ENCODE data around the gene TRAPPC4.
"Not testable (repeated sequence)": the region's sequence is repeated elsewhere in the genome, so short reads cannot be mapped to it uniquely, and the experiment has no call there.

The TRAPPC4 gene

DNA sequence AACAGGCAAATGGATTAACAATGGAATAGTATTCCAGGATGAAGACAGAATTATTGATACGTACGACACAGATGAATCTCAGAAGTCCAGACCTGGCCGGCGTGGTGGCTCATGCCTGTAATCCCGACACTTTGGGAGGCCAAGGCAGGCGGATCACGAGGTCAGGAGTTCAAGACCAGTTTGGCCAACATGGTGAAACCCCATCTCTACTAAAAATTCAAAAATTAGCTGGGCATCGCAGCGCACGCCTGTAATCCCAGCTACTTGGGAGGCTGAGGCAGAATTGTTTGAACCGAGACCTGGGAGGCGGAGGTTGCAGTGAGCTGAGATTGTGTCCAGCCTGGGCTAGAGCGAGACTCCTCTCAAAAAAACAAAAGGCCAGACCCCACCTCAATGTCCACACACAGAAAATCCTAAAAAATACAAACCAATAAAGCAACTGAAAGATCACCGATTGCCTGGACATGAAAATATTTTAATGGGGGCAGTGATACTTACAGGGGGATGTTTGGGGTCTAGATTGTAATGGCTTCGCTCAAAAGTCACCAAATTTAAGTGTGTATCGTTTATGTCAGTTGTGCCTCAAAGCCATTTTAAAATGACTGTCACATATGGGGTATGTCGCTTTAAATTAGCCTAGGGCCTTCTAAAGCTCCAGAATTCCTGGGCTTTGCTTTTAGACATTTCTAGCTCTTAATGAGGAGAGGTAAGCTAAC, 4.2 kb upstream of the TRAPPC4 start:
- no peak for DNase-seq

DNA sequence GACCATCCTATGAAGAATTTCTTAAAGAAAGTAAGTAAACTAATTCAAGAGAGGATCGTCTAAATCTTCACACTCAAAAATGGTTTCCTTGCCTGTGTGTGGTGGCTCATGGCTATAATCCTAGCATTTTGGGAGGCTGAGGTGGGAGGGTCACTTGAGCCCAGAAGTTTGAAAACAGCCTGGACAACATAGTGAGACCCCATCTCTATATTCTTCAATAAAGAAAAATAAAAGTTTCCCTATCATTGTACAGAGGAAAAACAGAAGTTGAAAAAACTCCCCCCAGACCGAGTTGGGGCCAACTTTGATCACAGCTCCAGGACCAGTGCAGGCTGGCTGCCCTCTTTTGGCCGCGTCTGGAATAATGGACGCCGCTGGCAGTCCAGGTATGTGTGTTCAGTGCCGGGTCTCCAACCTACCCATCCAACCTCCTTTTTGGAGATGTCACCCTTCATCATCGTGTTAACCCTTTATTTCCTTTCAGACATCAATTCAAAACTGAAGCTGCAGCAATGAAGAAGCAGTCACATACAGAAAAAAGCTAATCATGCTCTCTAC, 3.4 kb upstream of the TRAPPC4 start:
- DNase-seq: no peak

DNA sequence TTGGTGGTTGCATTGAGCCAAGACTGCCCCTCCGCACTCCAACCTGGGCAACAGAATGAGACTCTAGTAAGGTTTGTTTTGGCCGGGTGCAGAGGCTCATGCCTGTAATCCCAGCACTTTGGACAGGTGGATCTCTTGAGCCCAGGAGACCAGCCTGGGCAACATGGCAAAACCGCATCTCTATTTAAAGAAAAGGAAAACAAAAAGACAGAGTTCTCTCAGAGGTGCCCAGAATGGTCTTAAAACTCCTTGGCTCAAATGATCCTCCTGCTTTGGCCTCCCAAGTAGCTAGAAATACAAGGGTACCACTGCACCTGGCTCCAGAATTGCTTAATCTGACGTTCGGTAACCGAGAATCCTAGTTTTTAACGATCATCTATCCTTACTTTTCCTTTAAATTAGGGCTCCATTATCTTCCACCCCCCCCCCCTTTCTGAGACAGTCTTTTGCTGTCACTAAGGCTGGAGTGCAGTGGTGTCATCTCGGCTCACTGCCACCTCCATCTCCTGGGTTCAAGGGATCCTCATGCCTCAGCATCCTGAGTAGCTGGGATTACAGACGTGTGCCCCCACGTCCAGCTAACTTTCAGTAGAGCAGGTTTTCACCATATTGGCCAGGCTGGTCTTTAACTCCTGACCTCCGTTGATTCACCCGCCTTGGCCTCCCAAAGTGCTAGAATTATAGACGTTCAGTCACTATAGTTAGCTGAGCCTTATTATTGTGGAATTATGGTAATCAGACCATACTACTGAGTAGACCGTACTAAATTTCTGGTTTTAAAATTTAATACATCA, 2.2 kb upstream of the TRAPPC4 start:
- DNase-seq: no peak

DNA sequence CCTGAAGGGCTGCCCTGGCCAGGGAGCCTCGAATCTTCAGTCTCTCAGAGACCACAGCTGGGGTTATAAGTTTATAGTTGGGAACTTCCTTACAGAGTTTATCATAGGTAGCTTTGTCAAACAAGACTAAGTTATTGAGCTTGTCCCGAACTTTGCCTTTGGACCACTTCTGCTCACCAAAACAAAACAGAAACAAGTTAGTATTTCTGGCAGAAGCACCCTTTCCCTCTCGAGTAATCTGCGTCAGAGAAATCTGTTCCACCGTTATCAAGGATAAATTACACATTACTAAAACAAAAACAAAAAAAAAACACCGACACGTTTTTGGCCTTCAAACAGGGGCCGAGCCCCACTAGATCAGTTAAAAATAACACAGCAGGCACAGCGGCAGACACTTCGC, 1.2 kb upstream of the TRAPPC4 start:
- not testable (repeated sequence) for DNase-seq

DNA sequence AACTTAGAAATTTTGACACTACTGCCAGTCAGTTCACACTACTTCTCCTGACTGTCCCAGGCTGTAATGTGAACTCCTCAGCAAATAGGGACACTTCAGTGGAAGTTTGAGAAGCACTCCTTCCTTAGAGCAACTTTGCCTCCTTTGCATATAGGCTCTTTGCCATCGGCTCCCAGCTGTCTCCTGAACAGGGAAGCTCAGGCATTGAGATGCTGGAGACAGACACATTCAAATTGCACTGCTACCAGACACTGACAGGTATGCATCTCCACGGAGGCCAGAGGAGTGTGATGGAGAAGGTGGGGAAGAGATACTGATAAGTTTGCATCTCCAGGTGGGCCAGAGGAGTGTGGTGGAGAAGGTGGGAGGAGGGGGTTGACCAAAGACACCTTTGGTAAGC, 1.4 kb downstream of the TRAPPC4 start:
- no peak for DNase-seq

DNA sequence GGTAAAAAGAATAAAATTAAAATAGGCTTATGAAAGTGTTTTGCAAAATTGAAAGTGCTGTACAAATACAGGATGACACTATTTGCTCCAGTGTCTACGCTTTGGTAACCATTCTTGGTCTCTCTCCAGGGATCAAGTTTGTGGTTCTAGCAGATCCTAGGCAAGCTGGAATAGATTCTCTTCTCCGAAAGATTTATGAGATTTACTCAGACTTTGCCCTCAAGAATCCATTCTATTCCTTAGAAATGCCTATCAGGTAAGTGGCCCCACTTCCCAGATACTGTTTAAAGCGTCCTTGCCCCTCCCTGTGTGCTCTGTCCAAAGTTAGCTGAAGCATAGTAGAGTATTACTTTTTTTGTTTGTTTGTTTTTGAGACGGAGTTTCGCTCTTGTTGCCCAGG, 3.1 kb downstream of the TRAPPC4 start:
- DNase-seq: no peak

DNA sequence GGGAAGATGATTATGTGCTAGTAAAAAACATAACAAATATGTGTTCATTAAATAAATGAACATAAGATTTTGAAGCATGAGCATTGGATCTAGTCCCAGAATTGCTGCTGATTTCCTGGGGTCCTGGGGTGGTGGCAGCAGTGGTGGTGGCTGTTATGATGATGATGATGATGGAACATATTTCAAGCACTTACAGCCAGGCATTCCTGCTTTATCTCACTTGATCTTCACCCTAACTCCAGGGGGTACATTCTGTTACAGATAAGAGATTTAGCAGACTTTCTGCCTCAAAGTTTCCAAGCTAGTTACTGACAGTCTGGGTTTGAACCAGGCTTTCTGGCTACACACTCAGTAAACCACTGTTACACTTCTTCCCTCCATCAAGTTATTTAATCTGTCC, 5.2 kb downstream of the TRAPPC4 start:
- DNase-seq: no peak

DNA sequence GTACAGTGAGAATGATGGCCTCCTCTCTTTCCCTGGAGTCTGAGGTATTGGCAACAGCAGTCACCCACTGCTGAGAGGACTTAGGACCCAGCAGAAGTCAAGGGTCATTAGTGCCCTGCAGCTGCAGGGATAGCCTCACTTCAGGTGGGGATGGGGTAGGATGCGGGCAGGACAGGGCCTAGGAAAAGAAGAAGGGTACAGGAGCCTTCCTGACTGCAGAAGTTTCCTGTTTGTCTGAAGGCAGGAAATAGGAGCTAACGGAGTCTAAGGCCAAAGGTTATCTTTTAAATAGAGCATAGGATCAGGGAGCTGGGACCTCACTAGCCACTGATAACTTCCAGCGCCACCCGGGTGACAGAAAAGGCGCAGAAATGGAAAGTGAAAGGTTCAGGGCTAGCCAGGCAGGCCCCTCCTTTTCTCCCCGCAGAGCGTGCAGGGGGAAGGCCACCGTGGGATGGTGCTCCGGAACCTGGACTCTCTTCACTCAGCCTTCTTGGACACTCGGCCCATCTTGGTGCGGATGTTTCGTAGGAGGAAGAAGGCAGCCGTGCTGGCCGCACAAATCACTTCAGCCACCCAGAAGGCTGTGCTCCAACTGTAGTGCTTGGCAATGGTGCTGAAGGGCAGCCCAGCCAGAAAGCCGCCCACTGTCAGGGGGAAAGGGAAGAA, 6.0 kb downstream of the TRAPPC4 start:
- no peak for DNase-seq

DNA sequence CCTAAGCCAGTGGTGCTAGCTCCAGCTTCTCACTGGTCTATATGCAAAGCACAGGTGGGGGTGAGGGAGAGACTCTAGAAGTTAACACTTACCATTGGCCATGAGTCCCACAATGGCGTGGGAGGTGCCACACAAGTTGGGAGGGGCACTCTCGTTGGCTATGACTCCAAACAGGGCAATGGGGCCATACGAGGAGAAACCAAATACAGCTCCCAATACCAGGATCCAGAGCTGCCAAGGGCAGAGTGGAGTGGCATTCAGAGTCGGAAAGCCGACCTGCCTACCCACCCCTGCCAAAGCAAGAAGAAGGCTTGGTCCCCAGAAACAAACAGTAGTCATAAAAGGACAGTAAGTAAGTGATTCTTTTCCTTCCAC, 6.5 kb downstream of the TRAPPC4 start:
- DNase-seq: no peak

DNA sequence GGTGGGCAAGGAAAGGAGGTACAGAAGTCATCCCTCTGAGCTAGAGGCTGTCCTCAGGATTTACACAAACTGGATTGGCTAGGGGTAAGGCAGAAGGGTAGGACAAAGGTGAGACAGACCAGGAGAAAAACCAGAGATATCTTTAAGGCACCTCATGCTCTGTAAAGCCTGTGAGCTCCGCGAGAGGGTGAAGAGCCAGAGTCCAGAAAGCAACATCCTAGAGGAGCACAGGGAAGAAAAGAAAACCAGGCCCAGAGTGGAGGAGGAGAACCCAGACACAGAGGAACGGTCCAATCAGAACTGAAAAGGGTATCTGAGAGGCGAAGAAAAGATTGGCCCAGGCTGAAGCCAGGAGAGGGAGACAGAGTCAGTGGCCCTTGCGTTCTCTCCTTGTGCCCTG, 7.0 kb downstream of the TRAPPC4 start:
- no peak for DNase-seq

DNA sequence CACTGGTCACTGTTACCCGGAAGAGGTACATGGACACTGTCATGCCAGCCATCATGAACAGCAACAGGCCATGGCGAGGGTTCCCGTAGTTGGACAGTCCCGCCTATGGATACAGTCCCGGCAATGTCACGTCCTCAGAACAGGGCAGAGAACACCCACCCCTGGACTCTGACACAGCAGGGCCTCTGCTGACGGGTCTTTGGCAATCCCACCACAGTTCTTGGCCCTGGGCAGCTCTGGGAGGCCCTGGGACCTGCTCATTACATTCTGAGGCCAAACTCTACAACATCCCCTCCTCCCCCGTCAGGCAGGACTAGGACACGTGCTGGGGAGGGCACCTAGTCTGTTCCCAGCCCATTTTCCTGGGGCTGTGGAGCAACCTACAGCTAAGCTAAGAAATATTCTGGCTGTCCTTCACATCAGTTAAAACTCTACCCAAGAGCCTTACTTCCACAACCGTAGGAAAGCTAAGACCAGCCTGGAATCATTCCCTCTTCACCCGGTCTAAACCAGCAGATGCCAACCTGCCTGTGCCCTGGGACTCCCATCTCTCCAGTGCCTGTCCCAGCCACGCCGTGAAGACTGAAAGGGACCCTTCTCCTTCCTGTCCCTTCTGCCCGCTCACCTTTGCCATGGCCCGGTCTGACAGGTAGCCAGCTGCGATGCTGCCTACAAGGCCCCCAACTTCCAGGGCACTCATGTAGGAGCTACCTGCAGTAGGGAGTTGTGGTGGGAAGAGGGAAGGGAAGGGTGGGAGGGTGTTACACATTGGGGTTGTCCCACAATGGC, 7.6 kb downstream of the TRAPPC4 start:
- DNase-seq: no peak

DNA sequence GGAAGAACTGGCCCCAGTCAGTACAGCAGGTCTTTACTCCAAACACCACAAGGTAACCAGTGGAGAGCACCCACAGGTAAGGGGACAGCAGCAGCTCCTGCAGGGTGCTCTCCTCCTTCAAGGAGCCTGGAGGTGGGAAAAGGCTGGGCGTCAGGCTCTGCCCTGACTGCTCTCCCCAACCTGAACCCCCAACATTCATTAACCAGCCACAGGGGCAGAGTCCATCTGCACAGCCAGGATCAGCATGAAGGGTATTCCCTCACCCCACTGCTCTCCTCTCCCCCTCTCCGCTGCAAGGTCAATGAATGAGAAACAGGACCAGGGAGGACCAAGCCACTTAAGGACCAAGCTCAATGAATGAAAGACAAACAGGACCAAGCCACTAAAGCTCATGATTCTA, 8.4 kb downstream of the TRAPPC4 start:
- DNase-seq: no peak

DNA sequence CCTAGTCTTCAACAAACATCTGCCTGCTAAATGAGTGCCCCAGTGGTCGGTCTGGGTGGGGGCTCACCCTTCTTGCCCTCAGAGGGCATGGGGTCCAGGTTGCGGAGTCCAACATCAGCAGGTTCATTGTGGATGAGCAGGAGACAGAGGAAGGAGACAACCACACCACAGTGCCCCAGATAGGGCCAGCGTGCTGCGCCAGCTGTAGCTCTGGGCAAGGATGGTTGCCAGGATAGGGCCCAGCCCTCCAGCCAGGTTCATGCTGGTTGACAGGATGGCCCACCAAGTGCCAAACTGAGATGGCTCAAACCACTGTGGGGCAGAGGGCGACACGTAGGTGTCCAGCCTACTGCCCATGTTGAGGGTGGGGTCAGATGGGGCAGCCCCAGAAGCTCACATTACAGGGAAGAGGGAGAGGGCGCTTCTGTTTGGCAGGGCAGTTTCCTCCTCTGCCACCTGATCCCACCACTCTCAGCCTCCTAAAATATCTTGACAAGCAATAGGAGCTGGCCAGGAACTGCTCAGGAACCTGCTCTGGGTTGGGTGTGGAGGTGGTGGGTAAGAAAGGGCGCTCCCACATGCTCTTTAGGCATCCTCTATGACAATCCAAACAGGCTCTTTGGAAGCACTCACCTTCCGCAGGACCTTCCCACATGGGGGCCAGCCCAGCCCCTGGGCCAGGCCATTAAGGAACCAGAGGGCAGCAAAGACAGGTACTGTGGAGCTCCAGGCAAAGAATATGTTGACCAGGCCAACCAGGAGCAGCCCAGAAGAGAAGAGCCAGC, 9.2 kb downstream of the TRAPPC4 start:
- DNase-seq: no peak

DNA sequence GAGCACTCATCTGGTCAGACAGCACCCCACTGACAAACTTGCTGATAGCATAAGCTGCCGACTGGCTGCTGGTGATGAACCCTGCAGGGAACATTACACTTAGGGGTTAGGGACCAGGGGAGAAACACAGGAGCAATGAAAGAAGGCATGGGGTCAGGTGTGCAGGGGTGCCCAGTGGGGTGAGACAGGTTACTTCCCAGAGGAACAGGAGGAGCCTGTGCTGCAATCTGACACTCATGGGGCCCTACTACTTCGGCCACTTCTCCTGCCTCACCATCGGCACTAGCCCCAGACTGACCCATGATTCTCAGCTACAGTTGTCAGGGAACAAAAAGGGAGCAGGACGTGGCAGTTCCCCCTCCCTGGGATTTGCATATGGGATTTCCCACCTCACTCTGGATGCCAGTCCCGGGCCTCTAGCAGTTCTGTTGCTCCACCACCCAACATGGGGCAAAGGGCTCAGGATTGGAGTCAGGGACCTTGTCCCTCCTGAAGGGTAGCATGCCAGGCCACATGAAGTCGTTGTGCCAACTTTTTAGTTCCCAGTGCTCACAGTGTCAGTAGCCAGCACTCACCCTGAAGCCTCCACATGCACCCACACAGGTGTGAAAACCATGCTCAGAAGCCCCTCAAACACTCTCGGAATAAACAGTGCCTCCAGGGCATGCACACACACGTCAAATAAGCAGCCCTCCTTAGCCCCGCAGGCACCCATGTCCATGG, 9.9 kb downstream of the TRAPPC4 start:
- DNase-seq: no peak

DNA sequence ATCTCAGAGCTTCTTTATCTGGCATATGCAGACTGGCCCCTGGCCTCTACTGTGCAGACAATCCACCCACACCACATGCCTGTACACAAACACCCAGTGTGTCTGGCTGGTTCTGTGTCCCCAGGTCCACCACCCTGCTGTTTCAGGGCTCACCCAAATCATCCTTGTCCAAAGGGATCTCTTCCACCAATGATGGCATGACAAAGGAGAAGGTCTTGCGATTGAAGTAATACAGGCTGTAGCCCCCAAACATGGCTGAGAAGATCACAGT, 10.4 kb downstream of the TRAPPC4 start:
- no peak for DNase-seq

DNA sequence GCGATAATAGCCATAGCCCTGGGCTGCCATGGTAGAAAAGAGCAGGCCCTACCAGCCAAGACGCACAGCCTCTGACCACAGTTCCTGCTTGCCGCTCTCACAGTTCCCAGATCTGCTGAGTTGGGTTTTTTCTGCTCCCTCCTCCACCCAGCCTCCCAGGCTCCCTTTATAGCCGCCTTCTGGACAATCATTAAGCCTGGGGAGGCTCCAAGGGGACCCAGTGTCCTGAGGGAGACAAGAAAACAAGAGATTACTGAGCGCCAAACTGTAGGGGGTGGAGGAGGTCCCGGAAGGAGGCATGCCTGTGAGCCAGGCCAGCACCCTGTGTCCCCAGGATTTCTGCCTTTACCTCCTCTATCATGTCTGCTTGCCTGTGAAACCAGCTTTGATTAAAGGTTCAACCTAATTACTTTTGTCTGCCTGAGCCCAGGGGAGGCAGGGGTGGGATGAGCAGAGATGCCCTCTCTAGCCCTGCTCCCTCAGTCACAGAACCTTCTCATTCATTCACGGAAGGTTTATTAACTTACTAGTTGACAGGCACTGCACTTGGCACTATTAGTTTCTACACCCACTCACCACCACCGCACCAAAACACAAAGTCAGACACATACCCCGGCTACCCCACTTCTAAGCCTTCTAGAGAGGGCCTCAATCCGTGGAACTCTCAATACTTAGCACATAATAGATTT, 10.9 kb downstream of the TRAPPC4 start:
- DNase-seq: no peak

DNA sequence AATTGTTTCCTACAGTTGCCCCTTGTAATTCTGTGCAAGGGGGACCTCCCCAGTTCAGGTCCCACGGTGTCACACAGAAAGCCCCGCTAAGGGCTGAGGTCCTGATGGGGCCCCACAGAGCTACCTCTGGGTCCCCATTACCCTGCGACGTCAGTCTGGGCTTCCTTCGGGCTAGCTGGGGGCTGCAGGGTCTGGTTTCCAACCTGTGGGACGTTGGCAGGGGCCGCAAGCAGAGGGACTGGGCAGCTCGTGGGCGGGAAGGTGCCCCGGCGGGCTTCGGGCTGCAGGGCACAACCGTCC, 11.4 kb downstream of the TRAPPC4 start:
- DNase-seq: no peak

DNA sequence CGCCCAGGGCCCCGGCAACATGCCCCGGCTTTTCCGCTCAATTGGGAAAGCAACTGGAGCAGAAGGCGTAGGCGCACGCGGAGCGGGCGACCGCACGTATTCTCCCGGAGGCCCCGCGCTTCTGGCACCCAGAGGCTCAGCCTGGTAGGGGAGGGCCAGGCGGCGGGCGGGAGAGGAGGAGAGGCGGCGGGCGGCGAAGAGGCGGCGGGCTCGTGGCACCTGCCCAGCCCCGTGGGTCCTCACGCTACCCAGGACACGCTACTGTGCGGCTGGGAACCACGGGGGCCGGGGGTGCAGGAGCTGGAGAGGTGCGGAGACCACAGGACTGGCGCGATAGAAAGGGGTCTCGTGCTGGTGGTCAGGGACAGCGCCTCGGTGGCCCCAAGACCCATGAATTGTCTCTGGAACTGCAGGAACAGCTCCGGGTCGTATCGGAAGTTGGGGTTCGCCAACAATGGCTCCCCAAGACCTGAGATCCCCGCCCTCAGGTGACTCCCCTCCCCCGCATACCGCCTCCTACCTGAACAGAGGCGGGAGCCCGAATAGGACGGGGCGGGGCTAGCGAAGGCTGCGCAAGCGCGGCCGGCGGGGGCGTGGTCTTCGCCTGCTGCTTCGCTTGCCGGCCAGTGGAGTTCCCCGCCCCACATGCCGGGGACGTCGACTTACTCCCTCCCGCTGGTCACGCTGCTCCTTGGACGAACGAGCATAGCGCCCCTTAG, 11.9 kb downstream of the TRAPPC4 start, which contains the start of gene SLC37A4:
Gene SLC37A4, minus strand, starts transcription at position 549 of the 719 bp plus-strand sequence.
- peak; percentile 99 for DNase-seq

DNA sequence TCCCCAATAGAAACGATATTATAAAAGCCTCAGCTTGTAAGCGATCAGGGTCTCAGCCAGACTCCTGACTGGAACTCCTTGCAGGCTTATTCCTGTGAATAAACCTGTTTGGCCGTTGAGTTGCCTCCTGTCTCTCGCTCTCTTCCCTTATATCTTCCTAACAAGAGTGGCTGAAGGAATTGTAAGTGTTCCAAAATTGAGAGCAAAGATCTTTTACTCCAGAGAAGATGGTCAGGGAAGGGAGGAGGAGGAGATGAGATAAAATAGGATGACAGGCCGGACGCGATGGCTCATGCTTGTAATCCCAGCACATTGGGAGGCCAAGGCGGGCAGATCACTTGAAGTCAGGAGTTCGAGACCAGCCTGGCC, 13.3 kb downstream of the TRAPPC4 start:
- no peak for DNase-seq

DNA sequence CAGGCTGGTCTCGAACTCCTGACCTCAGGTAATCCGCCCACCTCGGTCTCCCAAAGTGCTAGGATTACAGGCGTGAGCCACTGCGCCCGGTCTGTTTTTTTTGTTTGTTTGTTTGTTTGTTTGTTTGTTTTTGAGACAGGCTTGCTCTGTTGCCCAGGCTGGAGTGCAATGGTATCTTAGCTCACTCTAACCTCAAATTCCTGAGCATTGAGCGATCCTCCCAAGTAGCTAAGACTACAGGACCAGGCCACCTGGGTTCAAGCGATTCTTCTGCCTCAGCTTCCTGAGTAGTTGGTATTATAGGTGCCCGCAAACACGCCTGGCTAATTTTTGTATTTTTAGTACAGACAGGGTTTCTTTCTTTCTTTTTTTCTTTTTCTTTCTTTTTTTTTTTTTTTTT, 14.9 kb downstream of the TRAPPC4 start:
- not testable (repeated sequence) for DNase-seq

DNA sequence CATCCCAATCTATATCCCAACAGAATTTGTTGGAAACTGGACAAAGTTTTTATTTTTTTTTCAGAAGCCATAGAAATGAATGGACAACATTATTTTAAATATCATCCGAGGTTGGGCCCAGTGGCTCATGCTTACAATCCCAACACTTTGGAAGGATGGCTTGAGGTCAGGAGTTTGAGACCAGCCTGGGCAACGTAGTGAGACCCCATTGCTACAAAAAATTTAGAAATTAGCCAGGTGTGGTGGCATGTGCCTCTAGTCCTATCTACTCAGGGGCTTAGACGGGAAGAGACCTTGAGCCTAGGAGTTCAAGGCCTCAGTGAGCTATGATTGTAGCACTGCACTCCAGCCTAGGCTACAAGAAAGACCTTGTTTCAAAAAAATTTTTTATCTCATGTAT, 16.2 kb downstream of the TRAPPC4 start:
- DNase-seq: no peak

Data from activated CD4-positive, alpha-beta T cell treated with anti-CD3 and anti-CD28 coated beads, Interleukin-2, amount 50 U/mL, for 1 hour (primary cell).